ENCODE results near the gene SGMS1. TPM values are rescaled to one million over a fixed set of nuclear protein-coding genes. Genes with fewer than 3 reads are reported as not detected.

Gene SGMS1
- total RNA-seq, 3 donors from 2014 or later, result 66.5 to 114 (median 80.1) TPM

- no peaks in the 10 kb centered on the region for H3K4me1 ChIP-seq
- no peak overlapping the region for H3K4me3 ChIP-seq
- no peaks in the 10 kb centered on the region for H3K36me3 ChIP-seq
- TF ChIP-seq, protein P1, sequence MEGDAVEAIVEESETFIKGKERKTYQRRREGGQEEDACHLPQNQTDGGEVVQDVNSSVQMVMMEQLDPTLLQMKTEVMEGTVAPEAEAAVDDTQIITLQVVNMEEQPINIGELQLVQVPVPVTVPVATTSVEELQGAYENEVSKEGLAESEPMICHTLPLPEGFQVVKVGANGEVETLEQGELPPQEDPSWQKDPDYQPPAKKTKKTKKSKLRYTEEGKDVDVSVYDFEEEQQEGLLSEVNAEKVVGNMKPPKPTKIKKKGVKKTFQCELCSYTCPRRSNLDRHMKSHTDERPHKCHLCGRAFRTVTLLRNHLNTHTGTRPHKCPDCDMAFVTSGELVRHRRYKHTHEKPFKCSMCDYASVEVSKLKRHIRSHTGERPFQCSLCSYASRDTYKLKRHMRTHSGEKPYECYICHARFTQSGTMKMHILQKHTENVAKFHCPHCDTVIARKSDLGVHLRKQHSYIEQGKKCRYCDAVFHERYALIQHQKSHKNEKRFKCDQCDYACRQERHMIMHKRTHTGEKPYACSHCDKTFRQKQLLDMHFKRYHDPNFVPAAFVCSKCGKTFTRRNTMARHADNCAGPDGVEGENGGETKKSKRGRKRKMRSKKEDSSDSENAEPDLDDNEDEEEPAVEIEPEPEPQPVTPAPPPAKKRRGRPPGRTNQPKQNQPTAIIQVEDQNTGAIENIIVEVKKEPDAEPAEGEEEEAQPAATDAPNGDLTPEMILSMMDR (IDR thresholded peaks at IDR 0.05), result no peak
- no peak for TF ChIP-seq POLR2A (IDR thresholded peaks at IDR 0.05)
- no peak for TF ChIP-seq POLR2AphosphoS5 (IDR thresholded peaks at IDR 0.05)
- no peak overlapping the region for H3K27ac ChIP-seq
- intact Hi-C loops (cut with DNase I; ENCODE audit: low total_unique reads), result loop anchor here (10.0 kb wide), 1 partner anchor 901 kb away; no protein-coding TSS in a partner anchor
- H3K27me3 ChIP-seq, result no peaks in the 10 kb centered on the region
- DNase-seq (ENCODE audit: low spot score in 2 of 2), result no peak
- H3K9me3 ChIP-seq, result no peaks in the 10 kb centered on the region
These were observed 299.7 kb downstream of the SGMS1 start for GRCh38 chr10:50324046-50324445.

- TF ChIP-seq POLR2A (IDR thresholded peaks at IDR 0.05), result no peak
- TF ChIP-seq, protein P1 (IDR thresholded peaks at IDR 0.05), result no peak
- no peak for TF ChIP-seq POLR2AphosphoS5 (IDR thresholded peaks at IDR 0.05)
- DNase-seq (ENCODE audit: low spot score in 2 of 2), result no peak
- Histone ChIP-seq H3K9me3 (no peaks in the 10 kb centered on the region), H3K27me3 (no peaks in the 10 kb centered on the region), H3K4me1 (no peaks in the 10 kb centered on the region), H3K27ac (no peak overlapping the region), H3K36me3 (no peaks in the 10 kb centered on the region), H3K4me3 (no peak overlapping the region)
- intact Hi-C loops (cut with DNase I; ENCODE audit: low total_unique reads), result loop anchor here (10.0 kb wide), 1 partner anchor 903 kb away; no protein-coding TSS in a partner anchor
These were observed 301.7 kb downstream of the SGMS1 start for GRCh38 chr10:50322077-50322476.

DNA sequence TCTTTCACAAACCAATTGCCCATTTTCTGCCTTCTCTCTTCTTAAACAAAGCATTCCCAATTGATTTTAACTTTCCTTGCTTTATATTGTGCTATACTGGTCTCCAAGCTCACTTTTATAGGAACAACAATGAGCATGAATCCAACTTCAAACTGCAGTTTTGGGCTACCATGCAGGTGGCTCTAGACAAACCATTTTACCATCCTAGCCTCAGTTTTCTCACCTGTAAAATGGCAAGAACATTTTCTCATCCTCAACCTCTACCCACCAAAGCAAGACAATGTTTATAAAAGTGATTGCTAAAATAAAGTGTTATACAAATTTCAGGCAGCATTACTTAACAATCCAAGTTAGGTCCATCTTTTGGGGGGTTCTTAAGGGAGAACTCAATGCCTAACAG, 305.6 kb downstream of the SGMS1 start:
- no peak for TF ChIP-seq POLR2A (IDR thresholded peaks at IDR 0.05)
- TF ChIP-seq, protein P1 (IDR thresholded peaks at IDR 0.05), result no peak
- no peak for TF ChIP-seq POLR2AphosphoS5 (IDR thresholded peaks at IDR 0.05)
- intact Hi-C loops (cut with DNase I; ENCODE audit: low total_unique reads), result no loop called here
- Histone ChIP-seq H3K9me3 (no peaks in the 10 kb centered on the region), H3K4me3 (no peak overlapping the region), H3K27ac (no peak overlapping the region), H3K36me3 (no peaks in the 10 kb centered on the region), H3K4me1 (no peaks in the 10 kb centered on the region), H3K27me3 (no peaks in the 10 kb centered on the region)
- DNase-seq (ENCODE audit: low spot score in 2 of 2), result no peak

DNA sequence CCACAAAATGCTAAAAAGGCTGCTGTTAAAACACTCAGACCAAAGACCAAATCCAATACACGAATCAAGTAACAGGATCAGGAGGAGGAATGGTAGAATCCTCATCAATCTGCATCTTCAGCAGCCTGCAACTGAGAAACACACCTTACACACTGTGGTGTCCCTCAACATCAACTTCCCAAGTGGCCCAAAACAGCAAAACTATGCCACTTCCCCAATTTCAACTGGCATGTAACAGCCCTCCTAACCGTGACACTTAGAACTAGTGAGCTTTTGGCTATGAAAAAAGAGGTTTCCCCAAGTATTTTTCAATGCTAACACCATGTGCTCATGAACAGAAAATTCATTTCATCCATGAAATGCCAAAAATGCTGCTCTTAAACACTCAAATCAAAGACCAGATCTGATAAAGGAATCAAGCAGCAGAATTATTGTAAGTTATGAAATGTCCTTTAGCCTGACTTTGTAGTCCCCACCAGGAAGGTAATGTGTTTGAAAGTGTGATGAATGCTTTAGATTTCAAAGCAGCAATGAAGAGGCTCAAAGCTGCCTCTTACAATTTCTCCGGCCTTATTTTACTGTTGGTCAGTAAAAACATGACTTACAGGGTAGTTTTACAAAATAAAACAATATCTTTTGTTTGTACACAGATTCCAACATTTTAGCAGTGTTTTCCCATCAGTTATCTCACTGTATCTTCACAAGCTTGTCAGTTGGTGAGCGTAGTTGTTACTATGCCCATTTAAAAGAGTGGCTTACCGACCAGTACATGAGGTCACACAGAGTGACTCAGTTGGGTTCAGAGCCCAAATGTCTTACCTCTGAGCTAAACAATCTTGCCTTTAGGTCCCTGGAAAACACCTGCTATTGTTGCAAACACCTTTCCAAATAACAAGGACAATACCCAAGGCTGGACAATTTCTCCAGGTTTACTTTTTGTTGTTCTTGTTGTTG, 306.8 kb downstream of the SGMS1 start:
- no peak for TF ChIP-seq POLR2AphosphoS5 (IDR thresholded peaks at IDR 0.05)
- no peak for TF ChIP-seq POLR2A (IDR thresholded peaks at IDR 0.05)
- TF ChIP-seq, protein P1 (IDR thresholded peaks at IDR 0.05), result no peak
- no peak for DNase-seq (ENCODE audit: low spot score in 2 of 2)

GRCh38 chr10:50316174-50316573, 307.6 kb downstream of the SGMS1 start:
- intact Hi-C loops (cut with DNase I; ENCODE audit: low total_unique reads), result no loop called here
- DNase-seq (ENCODE audit: low spot score in 2 of 2), result no peak
- H3K36me3 ChIP-seq, result peaks cover under 1% of the 10 kb centered on the region
- no peaks in the 10 kb centered on the region for H3K4me1 ChIP-seq
- no peaks in the 10 kb centered on the region for H3K9me3 ChIP-seq
- no peaks in the 10 kb centered on the region for H3K27me3 ChIP-seq
- H3K4me3 ChIP-seq, result no peak overlapping the region
- H3K27ac ChIP-seq, result no peak overlapping the region
- no peak for TF ChIP-seq POLR2AphosphoS5 (IDR thresholded peaks at IDR 0.05)
- TF ChIP-seq POLR2A (IDR thresholded peaks at IDR 0.05), result no peak
- TF ChIP-seq, protein P1 (IDR thresholded peaks at IDR 0.05), result no peak

More for the DNA sequence above, 306.8 kb downstream of the SGMS1 start:
- intact Hi-C loops (cut with DNase I; ENCODE audit: low total_unique reads), result no loop called here
- Histone ChIP-seq H3K4me3 (no peak overlapping the region), H3K36me3 (no peaks in the 10 kb centered on the region), H3K27me3 (no peaks in the 10 kb centered on the region), H3K4me1 (no peaks in the 10 kb centered on the region), H3K9me3 (no peaks in the 10 kb centered on the region), H3K27ac (no peak overlapping the region)

All from breast epithelium (tissue), 4 donors.